Pulmonary artery endothelial cell (primary cell): ENCODE measurements around the gene TRIP11. TPM values are rescaled to one million over a fixed set of nuclear protein-coding genes. Genes with fewer than 3 reads are reported as not detected.

Experiments used
- DNase-seq: peaks from one replicate; pipeline ENCODE4 v3.0.0-alpha.2; 2011; ENCODE audit warnings: low read depth, low spot score
- total RNA-seq: library from RNA; depleted of rRNA; stranded (reverse); fragments of >200 nt; gene quantifications from 2 replicates; pipeline ENCODE4 v1.2.3, GENCODE V29; 2014

Gene TRIP11
- total RNA-seq, 1 donor from 2014 or later: 36.3 TPM

DNA sequence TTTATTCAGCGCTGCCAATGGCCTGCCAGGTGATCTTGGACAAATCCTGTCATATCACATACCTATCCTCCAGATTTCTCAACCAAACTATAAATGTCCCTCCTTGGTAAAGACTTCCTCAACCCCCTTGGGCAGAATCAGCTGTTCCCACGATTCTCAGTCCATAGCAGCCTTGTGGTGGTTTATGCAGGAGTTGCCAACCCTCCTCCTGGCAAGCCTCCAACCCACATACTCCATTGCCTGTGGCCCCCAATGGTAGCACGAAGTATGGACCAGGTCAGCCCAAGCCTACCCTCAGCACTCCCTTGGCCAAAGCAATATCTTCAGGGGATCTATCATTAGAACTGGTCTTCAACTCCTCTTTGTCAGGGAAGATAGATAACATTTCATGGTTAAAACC is 119.3 kb downstream of the TRIP11 start:
- no peak for DNase-seq

DNA sequence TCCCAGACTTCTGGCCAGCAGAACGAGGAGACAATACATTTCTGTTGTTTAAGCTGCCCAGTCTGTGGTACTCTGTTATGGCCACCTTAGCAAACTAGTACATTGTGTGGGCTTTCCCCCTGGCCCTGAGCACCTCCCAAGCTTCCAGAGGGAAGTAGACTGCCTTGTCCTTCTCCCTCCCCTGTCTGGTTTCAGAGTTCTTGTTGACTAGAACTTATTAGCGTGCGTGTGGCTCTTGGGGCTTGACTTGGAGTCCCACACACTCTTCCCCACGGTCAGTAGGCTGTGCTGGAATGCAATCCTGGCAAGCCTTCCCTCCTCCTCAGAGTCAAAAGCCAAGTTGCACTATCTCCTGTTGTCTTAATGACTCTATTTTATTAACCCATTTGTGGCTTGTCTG is 120.0 kb downstream of the TRIP11 start:
- no peak for DNase-seq

DNA sequence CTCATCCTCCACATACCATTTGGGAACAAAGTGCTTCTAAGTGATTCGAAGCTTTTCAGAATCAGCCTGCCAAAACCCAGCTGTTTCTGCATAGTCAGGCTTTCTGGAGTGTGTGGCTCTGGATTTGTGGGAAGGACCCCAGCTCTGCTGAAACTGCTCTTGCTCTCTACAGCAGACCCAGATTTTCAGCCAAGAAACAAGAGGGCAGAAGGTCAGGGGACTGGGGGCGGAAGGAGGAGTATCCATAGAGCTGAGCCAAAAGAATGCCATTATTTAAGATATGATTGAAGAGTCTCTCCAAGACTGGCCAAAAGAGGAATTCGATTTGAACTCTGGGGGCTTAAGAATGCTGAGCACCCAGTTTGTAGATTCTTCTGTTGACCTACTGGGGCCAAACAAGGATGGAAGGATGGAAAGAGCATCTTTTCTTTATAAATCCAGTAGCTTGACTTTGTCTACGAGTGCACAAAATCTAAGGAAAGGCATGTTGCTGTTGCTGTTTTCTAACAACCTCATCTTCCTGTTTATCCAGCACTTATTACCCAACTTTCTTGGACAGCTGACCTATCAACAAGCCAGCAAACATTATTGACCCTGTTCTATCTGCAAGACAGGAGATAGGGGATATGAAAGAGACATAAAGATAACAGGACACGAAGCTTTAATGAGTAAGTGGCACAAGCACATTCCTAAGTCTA is 121.5 kb downstream of the TRIP11 start:
- DNase-seq: no peak

Other genes with a start within 250 kb of the TRIP11 start
- 0.07 TPM in 1 of 2 replicates, not detected in the other for gene TC2N, start 172.5 kb downstream of the TRIP11 start, total RNA-seq
- 0.74 and 2.5 TPM in 2 replicates for gene FBLN5, start 92.4 kb downstream of the TRIP11 start, total RNA-seq
- gene ATXN3, start 66.5 kb upstream of the TRIP11 start, total RNA-seq: 41.7 and 45.5 TPM in 2 replicates
- gene NDUFB1, start 81.6 kb upstream of the TRIP11 start, total RNA-seq: 140 and 236 TPM in 2 replicates
- 39.2 and 85.5 TPM in 2 replicates for gene CPSF2, start 81.9 kb upstream of the TRIP11 start, total RNA-seq